Vagina (tissue), 2 donors: ENCODE results near the gene TBC1D14.

Experiments
- POLR2A ChIP-seq, 2 donors: fragments of 450-650 bp; IDR thresholded peaks; one replicate each; pipeline ENCODE4 v1.6.1; 2017; ENCODE audit warnings: antibody characterized with exemption in 2 of 2, mild to moderate bottlenecking in 2 of 2, moderate library complexity in 2 of 2
- POLR2AphosphoS5 ChIP-seq, 2 donors: sonication (generic); formaldehyde crosslinking; IDR thresholded peaks; one replicate each; pipeline ENCODE4 v1.9.0; 2017; ENCODE audit warnings: antibody characterized with exemption in 2 of 2, mild to moderate bottlenecking in 2 of 2, low read depth in 1 of 2; ENCODE audit not compliant: insufficient read depth in 1 of 2
- TF ChIP-seq, protein P1 (sequence below), 3 experiments: fragments of 450-650 bp in 2 of 3; fragments of 200-600 bp in 1 of 3; sonication (generic) in 1 of 3; IDR thresholded peaks; one replicate each; pipeline ENCODE4 v1.5.1; 2017 to 2019; ENCODE audit warnings: antibody characterized with exemption in 3 of 3, mild to moderate bottlenecking in 2 of 3, moderate library complexity in 2 of 3

GRCh38 chr4:7001271-7001670 is 91.6 kb downstream of the TBC1D14 start:
- no peak for TF ChIP-seq POLR2A (IDR thresholded peaks at IDR 0.05)
- TF ChIP-seq, protein P1, sequence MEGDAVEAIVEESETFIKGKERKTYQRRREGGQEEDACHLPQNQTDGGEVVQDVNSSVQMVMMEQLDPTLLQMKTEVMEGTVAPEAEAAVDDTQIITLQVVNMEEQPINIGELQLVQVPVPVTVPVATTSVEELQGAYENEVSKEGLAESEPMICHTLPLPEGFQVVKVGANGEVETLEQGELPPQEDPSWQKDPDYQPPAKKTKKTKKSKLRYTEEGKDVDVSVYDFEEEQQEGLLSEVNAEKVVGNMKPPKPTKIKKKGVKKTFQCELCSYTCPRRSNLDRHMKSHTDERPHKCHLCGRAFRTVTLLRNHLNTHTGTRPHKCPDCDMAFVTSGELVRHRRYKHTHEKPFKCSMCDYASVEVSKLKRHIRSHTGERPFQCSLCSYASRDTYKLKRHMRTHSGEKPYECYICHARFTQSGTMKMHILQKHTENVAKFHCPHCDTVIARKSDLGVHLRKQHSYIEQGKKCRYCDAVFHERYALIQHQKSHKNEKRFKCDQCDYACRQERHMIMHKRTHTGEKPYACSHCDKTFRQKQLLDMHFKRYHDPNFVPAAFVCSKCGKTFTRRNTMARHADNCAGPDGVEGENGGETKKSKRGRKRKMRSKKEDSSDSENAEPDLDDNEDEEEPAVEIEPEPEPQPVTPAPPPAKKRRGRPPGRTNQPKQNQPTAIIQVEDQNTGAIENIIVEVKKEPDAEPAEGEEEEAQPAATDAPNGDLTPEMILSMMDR (IDR thresholded peaks at IDR 0.05): no peak
- TF ChIP-seq POLR2AphosphoS5 (IDR thresholded peaks at IDR 0.05; ENCODE audit: insufficient read depth in 1 of 2, low read depth in 1 of 2): no peak
